NT2/D1 (cell line): ENCODE measurements around the gene MSH4.
"Not testable (repeated sequence)": the region's sequence is repeated elsewhere in the genome, so short reads cannot be mapped to it uniquely, and the experiment has no call there.

ENCODE experiments used
- SUZ12 ChIP-seq: IDR thresholded peaks from 2 replicates; pipeline ENCODE4 v1.6.1; 2011; ENCODE audit not compliant: insufficient read length, insufficient read depth; ENCODE audit errors: extremely low read depth
- ZNF274 ChIP-seq: IDR thresholded peaks from 2 replicates; pipeline ENCODE4 v1.6.1; 2011; ENCODE audit warnings: mild to moderate bottlenecking, low read depth, low read length

DNA sequence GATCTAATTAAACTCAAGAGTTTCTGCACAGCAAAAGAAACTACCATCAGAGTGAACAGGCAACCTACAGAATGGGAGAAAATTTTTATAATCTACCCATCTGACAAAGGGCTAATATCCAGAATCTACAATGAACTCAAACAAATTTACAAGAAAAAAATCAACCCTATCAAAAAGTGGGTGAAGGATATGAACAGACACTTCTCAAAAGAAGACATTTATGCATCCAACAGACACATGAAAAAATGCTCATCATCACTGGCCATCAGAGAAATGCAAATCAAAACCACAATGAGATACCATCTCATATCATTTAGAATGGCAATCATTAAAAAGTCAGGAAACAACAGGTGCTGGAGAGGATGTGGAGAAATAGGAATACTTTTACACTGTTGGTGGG, 39.5 kb upstream of the MSH4 start:
- not testable (repeated sequence) for TF ChIP-seq ZNF274, SUZ12
